AG09309 (cell line): ENCODE results near the gene MKNK2.
A peak's percentile ranks its signal among the peaks of the same experiment; 100 is the strongest.

Experiments used
- DNase-seq: peaks from one replicate; pipeline ENCODE4 v3.0.0-alpha.2; 2010; ENCODE audit warnings: low read depth
- H3K4me3 ChIP-seq: 2 replicates; pipeline ENCODE4 v1.5.1; 2011; ENCODE audit warnings: mild to moderate bottlenecking, low read depth, low read length, moderate library complexity; ENCODE audit not compliant: control insufficient read depth
- TF ChIP-seq, protein P1 (sequence below): IDR thresholded peaks from 2 replicates; pipeline ENCODE4 v1.5.1; 2011; ENCODE audit warnings: mild to moderate bottlenecking, low read depth, low read length, inconsistent platforms; ENCODE audit not compliant: insufficient read depth, control insufficient read depth; ENCODE audit errors: missing control alignments

The MKNK2 gene

DNA sequence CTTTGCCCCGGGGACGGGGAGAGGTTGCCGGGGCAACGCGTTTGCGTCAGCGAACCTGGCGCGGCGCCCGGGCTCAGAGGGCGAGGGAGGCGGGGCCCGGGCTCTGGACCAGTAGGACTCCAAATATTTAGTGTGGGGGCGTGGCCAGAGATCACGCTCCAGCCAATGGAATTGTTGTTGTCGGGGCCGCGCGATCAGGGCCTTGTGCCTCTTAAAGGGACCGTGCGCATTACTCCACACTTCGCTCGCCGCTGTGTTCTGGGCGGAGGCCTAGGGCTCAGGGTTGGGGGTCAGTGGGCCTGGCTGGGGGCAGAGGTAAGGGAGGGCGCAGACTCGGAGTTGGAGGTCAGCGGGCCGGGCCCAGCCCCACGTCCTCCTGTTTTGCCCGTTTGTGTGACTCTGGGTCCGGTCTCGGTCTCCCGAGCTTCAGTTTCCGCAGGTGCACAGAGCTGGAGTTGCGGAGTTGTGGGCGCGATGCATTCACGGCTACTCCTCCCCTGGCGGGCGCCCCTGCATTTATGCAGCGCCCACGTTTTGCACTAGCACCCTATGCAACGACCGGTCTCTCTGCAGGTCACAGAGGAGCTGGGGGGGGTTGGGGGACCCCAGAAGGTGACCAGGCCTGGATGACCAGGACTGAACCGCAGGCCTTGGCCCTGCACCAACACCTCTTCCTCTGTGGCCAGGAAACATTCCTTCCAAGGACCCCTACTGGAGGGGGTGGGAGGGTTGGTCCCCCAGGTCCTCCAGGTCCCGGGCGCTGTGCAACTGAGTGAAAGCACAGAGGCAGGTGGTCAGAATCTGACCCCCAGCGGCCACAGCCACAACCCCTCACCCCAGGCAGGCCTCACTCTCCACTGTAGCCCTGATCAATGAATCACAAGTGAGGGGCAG, 10.7 kb upstream of the MKNK2 start:
- peak; percentile 89 for DNase-seq
- peak overlapping the region; percentile 67 for H3K4me3 ChIP-seq
- TF ChIP-seq, protein P1, sequence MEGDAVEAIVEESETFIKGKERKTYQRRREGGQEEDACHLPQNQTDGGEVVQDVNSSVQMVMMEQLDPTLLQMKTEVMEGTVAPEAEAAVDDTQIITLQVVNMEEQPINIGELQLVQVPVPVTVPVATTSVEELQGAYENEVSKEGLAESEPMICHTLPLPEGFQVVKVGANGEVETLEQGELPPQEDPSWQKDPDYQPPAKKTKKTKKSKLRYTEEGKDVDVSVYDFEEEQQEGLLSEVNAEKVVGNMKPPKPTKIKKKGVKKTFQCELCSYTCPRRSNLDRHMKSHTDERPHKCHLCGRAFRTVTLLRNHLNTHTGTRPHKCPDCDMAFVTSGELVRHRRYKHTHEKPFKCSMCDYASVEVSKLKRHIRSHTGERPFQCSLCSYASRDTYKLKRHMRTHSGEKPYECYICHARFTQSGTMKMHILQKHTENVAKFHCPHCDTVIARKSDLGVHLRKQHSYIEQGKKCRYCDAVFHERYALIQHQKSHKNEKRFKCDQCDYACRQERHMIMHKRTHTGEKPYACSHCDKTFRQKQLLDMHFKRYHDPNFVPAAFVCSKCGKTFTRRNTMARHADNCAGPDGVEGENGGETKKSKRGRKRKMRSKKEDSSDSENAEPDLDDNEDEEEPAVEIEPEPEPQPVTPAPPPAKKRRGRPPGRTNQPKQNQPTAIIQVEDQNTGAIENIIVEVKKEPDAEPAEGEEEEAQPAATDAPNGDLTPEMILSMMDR: no peak

DNA sequence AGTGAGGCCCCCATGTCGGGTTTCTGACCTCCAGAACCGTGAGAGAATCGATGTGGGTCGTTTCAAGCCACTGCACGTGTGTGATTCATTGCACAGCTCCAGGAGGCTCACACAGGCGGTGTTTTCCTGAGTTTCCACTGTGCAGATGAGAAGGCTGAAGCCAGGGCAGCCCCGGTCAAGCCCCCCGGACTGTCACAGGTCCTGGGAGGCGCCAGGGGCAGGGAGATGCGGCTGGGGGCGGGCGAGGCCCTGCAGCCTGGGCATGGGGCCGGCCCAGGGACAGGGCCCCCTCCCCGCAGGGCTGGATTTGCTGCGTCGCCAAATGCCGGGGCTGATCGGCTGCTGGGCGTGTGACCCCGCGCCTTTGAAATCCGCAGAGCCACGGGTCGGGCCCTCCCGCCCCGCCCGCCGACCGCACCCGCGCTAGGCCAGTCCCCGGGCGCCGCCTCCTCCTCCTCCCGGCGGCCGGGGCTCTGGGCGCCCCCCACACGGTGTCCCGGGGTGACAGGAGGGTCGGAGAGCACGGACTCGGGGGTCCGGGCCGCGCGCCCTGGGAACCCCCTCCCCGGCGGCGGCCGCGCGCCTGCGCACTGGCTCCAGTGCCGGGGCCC, 9.9 kb upstream of the MKNK2 start:
- H3K4me3 ChIP-seq: peak overlapping the region; percentile 34
- TF ChIP-seq, protein P1: no peak
- DNase-seq: no peak

DNA sequence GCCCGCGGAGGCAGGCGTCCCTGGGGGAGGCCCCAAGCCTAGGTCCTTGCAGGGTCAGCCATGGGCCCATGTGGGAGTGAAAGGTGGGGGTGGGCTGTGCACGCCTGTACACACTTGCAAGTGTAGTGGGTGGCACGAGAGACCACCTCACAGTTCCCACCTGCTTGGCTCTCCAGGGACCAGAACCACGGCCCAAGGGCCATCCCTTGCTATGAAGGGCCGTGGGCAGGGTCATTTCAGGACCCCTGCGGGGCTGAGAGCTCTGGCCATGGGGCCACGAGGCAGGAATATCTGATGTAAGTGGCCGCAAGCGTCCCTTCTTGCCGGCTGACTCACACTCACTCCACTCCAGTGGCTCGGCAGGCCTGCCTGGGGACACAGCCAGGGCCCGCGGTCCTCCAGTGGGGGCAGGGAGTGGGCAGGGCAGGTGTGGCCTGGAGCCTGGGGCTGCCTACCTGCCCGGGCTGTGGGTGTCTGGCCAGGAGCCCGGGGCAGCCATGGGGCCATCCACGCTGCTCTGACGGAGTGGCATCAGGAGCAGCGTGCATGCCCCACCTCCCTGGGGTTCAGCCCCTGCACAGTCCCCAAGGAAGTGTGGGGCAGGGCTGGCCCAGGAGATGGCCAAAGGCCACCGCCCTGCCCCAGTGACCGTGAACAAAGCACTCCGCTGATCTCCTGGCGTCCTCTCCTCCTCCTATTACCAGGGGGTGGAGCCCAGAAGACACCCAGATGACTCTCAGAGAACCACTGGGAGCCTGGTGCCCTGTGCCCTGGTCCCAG, 8.6 kb upstream of the MKNK2 start:
- TF ChIP-seq, protein P1: no peak
- no peak overlapping the region for H3K4me3 ChIP-seq
- DNase-seq: peak; percentile 57

DNA sequence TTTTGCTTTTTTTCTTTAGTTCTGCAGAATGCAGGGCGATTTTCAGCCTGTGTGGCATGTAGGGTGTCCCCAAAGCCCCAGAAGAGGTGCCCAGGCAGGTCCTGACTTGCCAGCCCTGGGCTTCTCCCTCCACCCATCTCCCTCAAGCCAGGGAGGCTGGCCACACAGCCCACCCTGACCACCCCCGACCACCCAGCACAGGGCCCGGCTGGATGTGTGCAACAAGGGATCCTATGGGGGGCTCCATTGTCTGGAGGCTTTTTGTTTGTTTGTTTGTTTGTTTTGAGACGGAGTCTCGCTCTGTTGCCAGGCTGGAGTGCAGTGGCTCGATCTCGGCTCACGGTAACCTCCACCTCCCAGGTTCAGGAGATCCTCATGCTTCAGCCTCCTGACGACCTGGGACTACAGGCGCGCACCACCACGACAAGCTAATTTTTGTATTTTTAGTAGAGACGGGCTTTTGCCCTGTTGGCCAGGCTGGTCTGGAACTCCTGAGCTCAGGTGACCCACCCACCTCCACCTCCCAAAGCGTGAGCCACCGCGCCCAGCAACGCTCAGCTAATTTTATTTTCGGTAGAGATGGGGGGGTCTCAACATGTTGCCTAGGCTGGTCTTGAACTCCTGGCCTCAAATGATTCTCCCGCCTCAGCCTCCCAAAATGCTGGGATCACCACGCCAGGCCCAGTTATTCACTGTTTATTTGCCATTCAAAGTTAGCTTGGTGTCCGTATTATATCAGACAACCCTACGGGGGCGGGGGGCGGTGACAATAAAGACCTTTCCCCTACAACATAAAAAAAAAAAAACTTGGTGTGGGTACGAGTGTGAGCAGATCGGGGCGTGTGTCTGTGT, 7.8 kb upstream of the MKNK2 start:
- no peak overlapping the region for H3K4me3 ChIP-seq
- TF ChIP-seq, protein P1: no peak
- no peak for DNase-seq

DNA sequence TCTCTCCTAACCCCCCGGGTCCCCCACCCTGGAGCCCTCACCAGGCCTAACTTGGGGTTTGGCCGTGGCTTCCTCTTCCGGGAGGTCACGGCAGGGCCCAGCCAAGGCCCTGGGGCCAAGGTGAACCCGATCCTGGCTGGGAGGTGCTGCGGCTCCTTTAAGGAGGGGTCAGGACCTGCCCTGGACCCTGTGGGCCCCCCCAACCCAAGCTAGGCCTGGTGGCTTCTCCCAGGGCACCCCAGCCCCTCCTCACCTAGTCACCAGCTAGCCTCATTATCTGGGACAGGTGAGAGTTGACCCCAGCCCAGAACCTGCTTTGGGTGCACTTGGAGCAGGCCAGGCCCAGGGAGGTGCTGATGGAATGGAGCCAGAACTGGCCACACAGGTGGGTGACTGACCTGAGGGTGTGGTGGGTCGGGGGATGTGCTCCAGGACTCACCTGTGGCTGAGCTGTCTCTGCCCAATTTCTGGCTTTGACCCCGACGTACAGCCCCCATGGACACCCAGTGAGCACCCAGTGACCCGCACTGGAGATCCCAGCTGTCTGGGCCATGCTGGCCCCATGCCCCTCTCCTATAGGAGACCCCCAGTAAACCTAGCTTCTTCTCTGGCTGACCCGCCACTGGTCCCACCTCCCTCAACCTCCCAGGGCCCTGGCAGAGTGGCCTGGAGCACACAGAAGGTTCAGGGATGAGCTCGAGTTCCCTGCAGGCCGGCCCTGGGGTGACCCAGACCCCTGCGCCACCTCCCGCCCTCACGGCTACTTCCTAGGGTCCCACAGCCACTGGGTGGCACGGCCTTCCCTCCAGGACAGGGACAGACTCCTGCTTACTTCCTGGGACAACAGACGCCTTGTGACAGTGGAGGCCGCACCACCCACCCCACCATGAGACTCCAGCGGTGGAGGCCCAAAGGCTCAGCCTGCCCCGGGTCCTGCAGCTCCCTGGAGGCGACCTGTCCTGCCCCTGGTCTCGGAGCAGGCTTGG, 6.7 kb upstream of the MKNK2 start:
- DNase-seq: no peak
- TF ChIP-seq, protein P1: no peak
- no peak overlapping the region for H3K4me3 ChIP-seq
